ENCODE measurements around the gene CLEC9A. TPM values are rescaled to one million over a fixed set of nuclear protein-coding genes. Genes with fewer than 3 reads are reported as not detected.

The CLEC9A gene
- total RNA-seq, 2 donors from 2014 or later: not detected

- Mint-ChIP-seq H3K36me3 (ENCODE audit: low read depth) (no peaks in the 10 kb centered on the region), H3K4me3 (no peak overlapping the region)
Observed at GRCh38 chr12:10110256-10110844, 79.9 kb downstream of the CLEC9A start.

GRCh38 chr12:10111451-10111850 lies 81.0 kb downstream of the CLEC9A start:
- Mint-ChIP-seq H3K9me3 (no peaks in the 10 kb centered on the region), H3K4me1 (no peaks in the 10 kb centered on the region), H3K36me3 (ENCODE audit: low read depth) (no peaks in the 10 kb centered on the region), H3K4me3 (no peak overlapping the region), H3K27me3 (no peaks in the 10 kb centered on the region), H3K27ac (no peak overlapping the region)
- ATAC-seq (replicated peaks): no peak

More at GRCh38 chr12:10110256-10110844, 79.9 kb downstream of the CLEC9A start:
- no peak for ATAC-seq (replicated peaks)
- H3K9me3 Mint-ChIP-seq: no peaks in the 10 kb centered on the region
- no peaks in the 10 kb centered on the region for H3K27me3 Mint-ChIP-seq
- no peak overlapping the region for H3K27ac Mint-ChIP-seq
- no peaks in the 10 kb centered on the region for H3K4me1 Mint-ChIP-seq

GRCh38 chr12:10113075-10113474 lies 82.6 kb downstream of the CLEC9A start:
- H3K9me3 Mint-ChIP-seq: no peaks in the 10 kb centered on the region
- no peaks in the 10 kb centered on the region for H3K4me1 Mint-ChIP-seq
- no peaks in the 10 kb centered on the region for H3K27me3 Mint-ChIP-seq
- H3K36me3 Mint-ChIP-seq (ENCODE audit: low read depth): no peaks in the 10 kb centered on the region
- no peak for ATAC-seq (replicated peaks)
- no peak overlapping the region for H3K4me3 Mint-ChIP-seq
- no peak overlapping the region for H3K27ac Mint-ChIP-seq

- H3K4me3 Mint-ChIP-seq: no peak overlapping the region
- no peak overlapping the region for H3K27ac Mint-ChIP-seq
Observed at GRCh38 chr12:10113920-10114319, 83.4 kb downstream of the CLEC9A start.

GRCh38 chr12:10115311-10115710 lies 84.8 kb downstream of the CLEC9A start:
- no peaks in the 10 kb centered on the region for H3K27me3 Mint-ChIP-seq
- H3K9me3 Mint-ChIP-seq: no peaks in the 10 kb centered on the region
- no peak for ATAC-seq (replicated peaks)
- H3K36me3 Mint-ChIP-seq (ENCODE audit: low read depth): no peaks in the 10 kb centered on the region
- H3K27ac Mint-ChIP-seq: no peak overlapping the region
- H3K4me3 Mint-ChIP-seq: no peak overlapping the region
- H3K4me1 Mint-ChIP-seq: no peaks in the 10 kb centered on the region

More at GRCh38 chr12:10113920-10114319, 83.4 kb downstream of the CLEC9A start:
- Mint-ChIP-seq H3K4me1 (no peaks in the 10 kb centered on the region), H3K9me3 (no peaks in the 10 kb centered on the region), H3K27me3 (no peaks in the 10 kb centered on the region), H3K36me3 (ENCODE audit: low read depth) (no peaks in the 10 kb centered on the region)
- ATAC-seq (replicated peaks): no peak

Other genes starting within 250 kb of the CLEC9A start
- not detected for gene KLRF1, start 203.2 kb upstream of the CLEC9A start, total RNA-seq
- 10 to 100 TPM; 21.8 to 54.0 TPM for gene CLEC2B, start 161.3 kb upstream of the CLEC9A start, total RNA-seq
- not detected for gene KLRF2, start 149.2 kb upstream of the CLEC9A start, total RNA-seq
- not detected for gene CLEC2A, start 98.3 kb upstream of the CLEC9A start, total RNA-seq
- under 1 TPM in 1 of 2 donors, not detected in 1; 0.39 TPM for gene CLEC12A, start 59.3 kb upstream of the CLEC9A start, total RNA-seq
- gene CLEC1B, start 31.6 kb upstream of the CLEC9A start, total RNA-seq: not detected
- not detected for gene CLEC12B, start 20.1 kb upstream of the CLEC9A start, total RNA-seq
- not detected for gene CLEC1A, start 68.3 kb downstream of the CLEC9A start, total RNA-seq
- gene CLEC7A, start 99.5 kb downstream of the CLEC9A start, total RNA-seq: under 1 TPM in 1 of 2 donors, not detected in 1; 0.26 TPM
- gene OLR1, start 141.4 kb downstream of the CLEC9A start, total RNA-seq: not detected
- not detected for gene TMEM52B, start 148.3 kb downstream of the CLEC9A start, total RNA-seq
- gene GABARAPL1, start 182.2 kb downstream of the CLEC9A start, total RNA-seq: 10 to 100 TPM in 1 of 2 donors, 1 to 10 TPM in 1; 6.9 to 25.1 TPM